ENCODE measurements around the gene ARPC1A. TPM values are rescaled to one million over a fixed set of nuclear protein-coding genes. Genes with fewer than 3 reads are reported as not detected.

Gene ARPC1A
- total RNA-seq, 1 experiment from 2014 or later = 183 TPM

DNA sequence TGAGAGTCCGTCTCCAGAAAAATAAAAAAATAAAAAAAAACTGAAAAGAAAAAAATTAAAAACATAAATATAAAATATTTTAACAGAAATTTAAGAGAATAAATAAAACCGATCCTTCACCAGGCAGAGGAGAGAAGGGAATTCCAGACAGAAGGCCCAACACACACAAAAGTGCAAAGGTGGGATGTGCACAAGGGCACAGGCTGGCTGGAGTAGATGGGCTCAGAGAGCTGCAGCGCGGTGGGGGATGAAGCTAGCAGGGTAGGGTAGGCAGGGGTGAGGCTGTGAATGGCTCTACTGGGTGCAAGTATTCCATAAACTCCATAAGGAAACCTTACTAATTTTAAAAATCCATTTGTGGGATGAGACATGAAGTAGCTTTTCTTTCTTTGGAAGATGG lies 15.7 kb upstream of the ARPC1A start:
- no peaks in the 10 kb centered on the region for H3K9me2 ChIP-seq (replicated peaks; ENCODE audit: low read length)
- no peak for TF ChIP-seq EZH2phosphoT487 (IDR thresholded peaks at IDR 0.05; ENCODE audit: borderline replicate concordance, low read length)
- TF ChIP-seq, protein P1, sequence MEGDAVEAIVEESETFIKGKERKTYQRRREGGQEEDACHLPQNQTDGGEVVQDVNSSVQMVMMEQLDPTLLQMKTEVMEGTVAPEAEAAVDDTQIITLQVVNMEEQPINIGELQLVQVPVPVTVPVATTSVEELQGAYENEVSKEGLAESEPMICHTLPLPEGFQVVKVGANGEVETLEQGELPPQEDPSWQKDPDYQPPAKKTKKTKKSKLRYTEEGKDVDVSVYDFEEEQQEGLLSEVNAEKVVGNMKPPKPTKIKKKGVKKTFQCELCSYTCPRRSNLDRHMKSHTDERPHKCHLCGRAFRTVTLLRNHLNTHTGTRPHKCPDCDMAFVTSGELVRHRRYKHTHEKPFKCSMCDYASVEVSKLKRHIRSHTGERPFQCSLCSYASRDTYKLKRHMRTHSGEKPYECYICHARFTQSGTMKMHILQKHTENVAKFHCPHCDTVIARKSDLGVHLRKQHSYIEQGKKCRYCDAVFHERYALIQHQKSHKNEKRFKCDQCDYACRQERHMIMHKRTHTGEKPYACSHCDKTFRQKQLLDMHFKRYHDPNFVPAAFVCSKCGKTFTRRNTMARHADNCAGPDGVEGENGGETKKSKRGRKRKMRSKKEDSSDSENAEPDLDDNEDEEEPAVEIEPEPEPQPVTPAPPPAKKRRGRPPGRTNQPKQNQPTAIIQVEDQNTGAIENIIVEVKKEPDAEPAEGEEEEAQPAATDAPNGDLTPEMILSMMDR (conservative IDR thresholded peaks at IDR 0.05; ENCODE audit: low read depth, low read length) = no peak
- no peak for TF ChIP-seq EZH2 (IDR thresholded peaks at IDR 0.05; ENCODE audit: low read length, unreplicated experiment)
- no peak overlapping the region for H3K4me3 ChIP-seq (ENCODE audit: low read length)
- no peak for ATAC-seq
- DNase-seq = no peak
- H3K9me3 ChIP-seq (ENCODE audit: low read length) = no peaks in the 10 kb centered on the region
- no peak overlapping the region for H3K4me2 ChIP-seq (ENCODE audit: low read length)
- no peak overlapping the region for H3K9ac ChIP-seq (ENCODE audit: low read length)
- BruUV-seq (replicated peaks) = no TSS peak
- ChIA-PET CTCF (no interaction called here), POLR2A (ENCODE audit: unreplicated experiment) (no interaction called here)
- no peak overlapping the region for H2AFZ ChIP-seq (ENCODE audit: low read length)
- peaks cover 22% of the 10 kb centered on the region; the same call in 1 of the 2 replicates for H3K4me1 ChIP-seq (ENCODE audit: insufficient read depth, low read length)
- H3K27ac ChIP-seq (ENCODE audit: low read length) = no peak overlapping the region
- no peaks in the 10 kb centered on the region for H3K27me3 ChIP-seq (ENCODE audit: low read length)
- no peaks in the 10 kb centered on the region for H3K36me3 ChIP-seq (ENCODE audit: low read depth, low read length)
- no peaks in the 10 kb centered on the region for H3F3A ChIP-seq (ENCODE audit: low read length, unreplicated experiment)
- intact Hi-C loops (cut with micrococcal nuclease) = loop anchor here (5.0 kb wide), 2 partner anchors 98 to 168 kb away; partner anchors contain the start of gene SMURF1
- H4K20me1 ChIP-seq (ENCODE audit: low read length) = no peaks in the 10 kb centered on the region
- no peaks in the 10 kb centered on the region for H3K79me2 ChIP-seq (ENCODE audit: low read length)

DNA sequence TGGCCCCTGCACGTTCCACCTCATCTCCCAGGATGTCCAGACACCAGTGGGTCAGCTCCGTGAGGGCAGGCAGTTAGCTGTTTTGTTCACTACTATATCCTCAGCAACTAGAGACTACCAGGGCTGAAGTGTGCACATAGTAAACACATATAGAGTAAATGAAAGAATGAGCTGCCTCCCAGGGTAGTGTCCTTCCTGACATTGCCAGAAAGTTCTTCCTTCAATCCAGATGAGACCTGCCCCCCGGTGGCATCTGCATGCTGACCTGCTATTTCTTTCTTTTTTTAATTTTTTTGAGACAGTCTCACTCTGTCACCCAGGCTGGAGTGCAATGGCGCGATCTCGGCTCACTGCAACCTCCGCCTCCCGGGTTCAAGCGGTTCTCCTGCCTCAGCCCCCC lies 14.0 kb upstream of the ARPC1A start:
- intact Hi-C loops (cut with micrococcal nuclease) = loop anchor here (2.0 to 5.0 kb wide), 3 partner anchors 99 to 209 kb away; partner anchors contain the start of gene SMURF1
- TF ChIP-seq, protein P1 (conservative IDR thresholded peaks at IDR 0.05; ENCODE audit: low read depth, low read length) = peak; percentile 44
- no peak for TF ChIP-seq EZH2 (IDR thresholded peaks at IDR 0.05; ENCODE audit: low read length, unreplicated experiment)
- Histone ChIP-seq H3K4me3 (ENCODE audit: low read length) (no peak overlapping the region), H3F3A (ENCODE audit: low read length, unreplicated experiment) (no peaks in the 10 kb centered on the region), H3K4me1 (ENCODE audit: insufficient read depth, low read length) (peaks cover 22% of the 10 kb centered on the region; the same call in 1 of the 2 replicates), H3K79me2 (ENCODE audit: low read length) (no peaks in the 10 kb centered on the region), H3K9me2 (replicated peaks; ENCODE audit: low read length) (no peaks in the 10 kb centered on the region), H3K9ac (ENCODE audit: low read length) (no peak overlapping the region), H2AFZ (ENCODE audit: low read length) (no peak overlapping the region), H3K27ac (ENCODE audit: low read length) (no peak overlapping the region), H4K20me1 (ENCODE audit: low read length) (no peaks in the 10 kb centered on the region), H3K27me3 (ENCODE audit: low read length) (no peaks in the 10 kb centered on the region), H3K9me3 (ENCODE audit: low read length) (no peaks in the 10 kb centered on the region), H3K36me3 (ENCODE audit: low read depth, low read length) (no peaks in the 10 kb centered on the region), H3K4me2 (ENCODE audit: low read length) (no peak overlapping the region)
- ATAC-seq (peak; percentile 27; the same call in 1 of the 2 replicates), DNase-seq (peak; percentile 23)
- CTCF ChIA-PET = interaction anchor here (0.5 to 1.6 kb wide), 3 partner anchors 37 to 169 kb away, joined by 5 to 9 read pairs (median 5); no protein-coding TSS in a partner anchor
- POLR2A ChIA-PET (ENCODE audit: unreplicated experiment) = no interaction called here
- no TSS peak for BruUV-seq (replicated peaks)
